GM12891 (cell line): ENCODE measurements around the gene OR9G4.

ENCODE experiments used
- DNase-seq: peaks from one replicate; pipeline ENCODE4 v3.0.0; 2011; ENCODE audit warnings: low spot score; ENCODE audit not compliant: insufficient read length
- FAIRE-seq: peaks from 2 replicates; lab custom pipeline; 2011; peaks lifted over from hg19 to GRCh38; lab: Jason Lieb, UNC
- PAX5 ChIP-seq: IDR thresholded peaks from 2 replicates; pipeline ENCODE4 v1.6.1; 2011; ENCODE audit warnings: low read length, moderate library complexity, mild to moderate bottlenecking; ENCODE audit not compliant: insufficient read depth, severe bottlenecking
- POLR2A ChIP-seq: IDR thresholded peaks from 2 replicates; pipeline ENCODE4 v1.6.1; 2011; ENCODE audit warnings: low read depth, low read length, control low read depth
- POLR2AphosphoS5 ChIP-seq: IDR thresholded peaks from 2 replicates; pipeline ENCODE4 v1.6.1; 2011; ENCODE audit warnings: low read depth, low read length, control low read depth
- POU2F2 ChIP-seq: IDR thresholded peaks from 2 replicates; pipeline ENCODE4 v1.6.1; 2011; ENCODE audit warnings: low read depth, mild to moderate bottlenecking, control low read depth, low read length, moderate library complexity
- SPI1 ChIP-seq: IDR thresholded peaks from 2 replicates; pipeline ENCODE4 v1.6.1; 2011; ENCODE audit warnings: low read depth, low read length, control low read depth
- TAF1 ChIP-seq: IDR thresholded peaks from 2 replicates; pipeline ENCODE4 v1.6.1; 2011; ENCODE audit warnings: low read depth, low read length, control low read depth

Gene OR9G4

DNA sequence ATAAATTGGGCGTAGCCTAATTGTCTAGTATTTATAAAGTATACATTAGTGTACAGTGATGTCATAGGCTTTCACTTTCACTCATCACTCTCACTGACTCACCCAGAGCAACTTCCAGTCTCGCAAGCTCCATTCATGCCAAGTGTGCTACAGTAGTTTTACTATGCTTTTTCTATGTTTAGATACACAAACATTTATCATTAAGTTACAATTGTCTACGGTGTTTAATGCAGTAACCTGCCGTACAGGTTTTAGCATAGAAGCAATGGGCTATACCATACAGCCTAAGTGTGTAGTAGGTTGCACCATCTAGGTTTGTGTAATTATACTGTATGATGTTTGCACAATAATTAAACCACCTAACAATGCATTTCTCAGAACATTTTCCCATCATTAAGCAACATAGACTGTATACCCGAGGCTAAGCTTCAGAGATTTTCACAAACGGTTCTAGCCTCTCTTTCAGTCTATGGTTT lies 32.1 kb downstream of the OR9G4 start:
- TF ChIP-seq POLR2A (no peak), POLR2AphosphoS5 (no peak), SPI1 (no peak), POU2F2 (no peak), TAF1 (no peak), PAX5 (no peak)
- FAIRE-seq: no peak
- no peak for DNase-seq

DNA sequence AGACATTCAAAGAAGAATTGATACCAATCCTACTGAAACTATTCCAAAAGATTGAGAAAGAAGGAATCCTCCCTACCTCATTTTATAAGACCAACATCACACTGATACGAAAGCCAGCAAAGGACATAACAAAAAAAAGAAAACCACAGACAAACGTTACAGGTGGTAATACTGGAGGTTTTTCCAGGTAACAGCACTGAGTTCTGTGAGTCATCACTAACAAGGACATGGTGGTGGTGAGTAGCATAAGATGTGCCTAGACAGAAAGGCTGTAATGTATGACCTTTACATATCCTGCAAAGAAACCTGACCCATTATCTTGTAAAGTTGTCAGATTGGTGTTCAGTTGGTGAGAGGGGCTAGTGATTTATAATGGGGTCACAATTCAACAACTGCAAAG lies 34.3 kb downstream of the OR9G4 start:
- DNase-seq (no peak), FAIRE-seq (no peak)
- no peak for TF ChIP-seq TAF1
- no peak for TF ChIP-seq POLR2AphosphoS5
- no peak for TF ChIP-seq POU2F2
- TF ChIP-seq POLR2A: no peak
- TF ChIP-seq PAX5: no peak
- no peak for TF ChIP-seq SPI1

DNA sequence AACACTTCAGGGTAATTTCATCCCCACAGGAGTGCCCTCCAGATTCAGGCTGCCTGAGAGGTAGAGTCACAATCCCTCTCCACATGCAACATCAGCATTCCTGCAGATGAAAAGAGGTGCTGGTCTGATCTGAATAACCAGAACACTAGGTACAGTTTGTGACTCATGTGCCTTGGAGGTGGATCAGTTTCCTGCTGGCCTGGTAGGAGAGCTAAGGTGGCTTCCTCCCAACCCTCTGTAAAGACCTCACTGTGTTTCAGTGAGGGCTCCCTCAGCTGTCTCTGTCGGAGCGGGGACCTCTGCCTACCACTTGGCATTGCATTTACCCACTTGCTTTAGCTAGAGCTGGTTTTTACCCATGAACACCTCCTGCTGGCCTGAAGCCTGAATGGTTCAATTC lies 42.0 kb downstream of the OR9G4 start:
- FAIRE-seq (no peak), DNase-seq (no peak)
- TF ChIP-seq PAX5 (no peak), POLR2A (no peak), TAF1 (no peak), POLR2AphosphoS5 (no peak), POU2F2 (no peak), SPI1 (no peak)

DNA sequence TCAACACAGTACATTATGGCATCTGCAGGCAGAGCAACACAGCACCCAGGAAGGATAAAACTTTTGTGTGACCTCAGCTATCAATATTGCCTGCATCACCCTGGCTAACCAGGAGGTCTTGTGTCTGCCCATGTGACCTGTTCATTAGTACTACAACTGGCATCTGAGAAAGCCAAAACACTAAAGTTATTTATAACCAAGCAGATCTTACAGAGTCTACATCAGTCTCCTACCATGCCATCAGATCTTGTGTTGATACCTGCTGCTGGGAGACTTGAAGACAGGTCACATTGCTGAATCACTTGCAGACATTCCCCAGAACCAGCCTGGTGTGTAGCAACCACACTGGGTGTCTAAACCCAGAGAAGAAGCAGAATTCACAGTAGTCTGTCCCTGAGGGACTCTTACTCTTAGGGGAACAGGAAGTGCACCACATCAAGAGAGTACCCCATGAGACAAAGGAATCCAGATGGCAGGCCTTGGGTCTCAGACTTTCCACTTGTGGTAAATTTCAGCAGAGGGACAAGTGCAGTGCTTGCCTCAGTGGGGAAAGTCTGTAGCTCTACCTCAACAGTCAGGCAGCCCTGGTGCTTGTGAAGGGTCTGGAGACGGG lies 42.6 kb downstream of the OR9G4 start:
- no peak for DNase-seq
- TF ChIP-seq PAX5 (no peak), POU2F2 (no peak), POLR2AphosphoS5 (no peak), TAF1 (no peak), SPI1 (no peak), POLR2A (no peak)
- no peak for FAIRE-seq

DNA sequence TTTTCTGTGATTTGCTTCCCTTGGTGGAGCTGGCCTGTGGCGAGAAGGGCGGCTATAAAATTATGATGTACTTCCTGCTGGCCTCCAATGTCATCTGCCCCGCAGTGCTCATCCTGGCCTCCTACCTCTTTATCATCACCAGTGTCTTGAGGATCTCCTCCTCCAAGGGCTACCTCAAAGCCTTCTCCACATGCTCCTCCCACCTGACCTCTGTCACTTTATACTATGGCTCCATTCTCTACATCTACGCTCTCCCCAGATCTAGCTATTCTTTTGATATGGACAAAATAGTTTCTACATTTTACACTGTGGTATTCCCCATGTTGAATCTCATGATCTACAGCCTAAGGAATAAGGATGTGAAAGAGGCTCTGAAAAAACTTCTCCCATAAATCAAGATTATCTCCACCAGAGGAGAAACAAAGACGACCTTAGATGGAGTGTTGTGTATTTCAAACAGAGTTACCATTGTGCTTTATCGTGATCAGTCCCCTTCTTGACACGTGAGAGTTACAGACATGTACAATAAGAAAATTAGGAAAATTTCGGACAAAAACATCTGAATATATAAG lies 47.5 kb downstream of the OR9G4 start:
- no peak for DNase-seq
- no peak for FAIRE-seq
- no peak for TF ChIP-seq POU2F2
- no peak for TF ChIP-seq TAF1
- no peak for TF ChIP-seq SPI1
- no peak for TF ChIP-seq POLR2A
- TF ChIP-seq PAX5: no peak
- TF ChIP-seq POLR2AphosphoS5: no peak

DNA sequence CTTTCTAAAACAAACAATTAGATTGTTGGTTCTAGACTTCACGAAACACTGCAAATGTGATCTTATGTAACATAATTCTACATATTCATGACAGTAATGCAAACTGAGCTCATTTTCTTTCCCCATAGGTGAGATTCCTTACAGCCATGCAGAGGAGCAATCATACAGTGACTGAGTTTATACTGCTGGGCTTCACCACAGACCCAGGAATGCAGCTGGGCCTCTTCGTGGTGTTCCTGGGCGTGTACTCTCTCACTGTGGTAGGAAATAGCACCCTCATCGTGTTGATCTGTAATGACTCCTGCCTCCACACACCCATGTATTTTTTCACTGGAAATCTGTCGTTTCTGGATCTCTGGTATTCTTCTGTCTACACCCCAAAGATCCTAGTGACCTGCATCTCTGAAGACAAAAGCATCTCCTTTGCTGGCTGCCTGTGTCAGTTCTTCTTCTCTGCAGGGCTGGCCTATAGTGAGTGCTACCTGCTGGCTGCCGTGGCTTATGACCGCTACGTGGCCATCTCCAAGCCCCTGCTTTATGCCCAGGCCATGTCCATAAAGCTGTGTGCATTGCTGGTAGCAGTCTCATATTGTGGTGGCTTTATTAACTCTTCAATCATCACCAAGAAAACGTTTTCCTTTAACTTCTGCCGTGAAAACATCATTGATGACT lies 48.1 kb downstream of the OR9G4 start:
- TF ChIP-seq POU2F2: no peak
- FAIRE-seq (peak; percentile 35), DNase-seq (no peak)

DNA sequence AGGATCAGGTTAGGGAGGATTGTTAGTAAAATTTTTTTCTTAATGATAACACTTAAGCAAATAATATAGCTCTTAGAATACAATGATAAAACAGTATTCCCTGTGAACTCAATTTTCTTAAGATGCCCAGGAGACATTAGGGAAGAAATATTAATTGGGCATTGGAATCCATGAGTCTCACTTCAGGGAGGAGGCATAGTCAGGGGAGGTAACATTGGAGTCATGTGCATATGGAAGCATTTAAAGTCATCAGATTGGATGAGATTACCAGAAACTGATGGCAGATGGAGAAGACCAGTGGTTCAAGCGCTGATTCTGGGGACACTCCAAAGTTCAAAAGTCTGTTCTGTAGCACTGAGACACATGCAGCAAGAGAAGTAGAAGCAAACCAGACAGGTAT lies 49.7 kb downstream of the OR9G4 start, which contains the start of gene OR9G1:
OR9G1 (plus strand) TSS at position 301 of the 400 bp plus-strand sequence. CDS start 1,293 bp downstream, outside the sequence.
- TF ChIP-seq SPI1: no peak
- no peak for TF ChIP-seq POLR2AphosphoS5
- TF ChIP-seq TAF1: no peak
- no peak for TF ChIP-seq POU2F2
- TF ChIP-seq PAX5: no peak
- TF ChIP-seq POLR2A: no peak
- FAIRE-seq: no peak

DNA sequence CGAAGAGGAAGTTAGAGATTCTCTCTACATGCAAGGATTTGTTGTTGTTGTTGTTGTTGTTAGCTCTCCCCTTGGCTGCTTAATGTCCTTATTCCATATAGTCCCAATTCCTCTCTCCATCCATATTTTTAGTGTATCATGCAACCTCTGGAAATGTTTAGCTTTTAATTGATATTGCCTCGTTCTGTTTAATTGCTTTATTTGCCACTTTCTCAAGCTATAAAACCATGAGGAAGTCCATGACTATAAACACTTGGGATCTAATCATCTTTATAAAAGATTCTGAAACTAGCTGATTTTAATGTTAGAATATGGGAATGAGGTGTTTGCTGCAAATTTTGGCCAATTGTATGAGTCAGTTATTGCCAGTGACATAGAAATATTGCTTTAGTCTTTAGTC lies 55.1 kb downstream of the OR9G4 start:
- DNase-seq (no peak), FAIRE-seq (no peak)
- TF ChIP-seq TAF1 (no peak), POLR2A (no peak), SPI1 (no peak), POLR2AphosphoS5 (no peak), POU2F2 (no peak), PAX5 (no peak)

More for the DNA sequence above, 49.7 kb downstream of the OR9G4 start, which contains the start of gene OR9G1:
- no peak for DNase-seq
